Hepatic stellate cell (primary cell): ENCODE data around the gene PRKCE.

Experiments
- DNase-seq: peaks from one replicate; pipeline ENCODE4 v3.0.0; 2011; ENCODE audit warnings: low spot score

Gene PRKCE

DNA sequence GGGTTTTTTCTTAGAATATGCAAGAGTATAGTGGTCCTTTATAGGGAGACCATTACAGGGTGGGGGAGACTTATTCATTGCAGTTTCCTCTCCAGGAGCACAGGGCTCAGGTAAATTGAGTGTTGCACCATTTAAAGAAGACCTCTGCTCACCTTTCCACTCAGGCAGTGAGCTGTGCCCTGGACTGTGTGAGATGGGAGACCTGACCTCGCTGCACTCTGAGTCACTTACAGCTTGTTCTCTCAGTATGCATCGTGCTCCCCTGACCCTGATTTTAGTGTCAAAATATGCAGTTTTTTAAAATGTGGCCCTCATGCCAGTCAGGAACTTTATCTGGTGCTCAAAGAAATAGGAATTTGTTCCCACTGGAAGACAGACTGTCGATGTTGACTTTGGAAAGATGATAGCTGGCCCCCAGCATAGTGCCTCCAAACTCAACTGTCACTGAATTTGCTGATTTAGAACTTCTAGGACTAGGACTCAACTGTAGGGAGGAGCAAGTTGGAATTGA, 499.0 kb downstream of the PRKCE start:
- no peak for DNase-seq

DNA sequence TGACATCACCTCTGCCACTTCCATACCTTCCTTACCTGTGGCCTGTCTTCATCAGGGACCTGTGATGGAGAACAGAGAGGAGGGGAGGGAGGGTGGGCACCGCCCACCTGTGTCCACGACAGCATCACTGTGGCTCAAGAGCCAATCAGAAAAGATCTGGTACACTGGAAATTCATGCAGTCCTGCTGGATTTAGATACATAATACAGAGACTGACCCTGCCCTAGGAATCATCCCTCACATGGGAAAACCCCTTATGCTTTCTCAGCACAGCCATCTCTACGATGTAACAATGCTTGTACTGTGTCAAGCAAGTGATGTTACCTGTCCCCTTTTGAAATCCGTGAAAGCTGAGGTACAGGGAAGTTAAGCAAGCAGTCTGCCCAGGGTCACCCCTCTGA, 500.1 kb downstream of the PRKCE start:
- no peak for DNase-seq

DNA sequence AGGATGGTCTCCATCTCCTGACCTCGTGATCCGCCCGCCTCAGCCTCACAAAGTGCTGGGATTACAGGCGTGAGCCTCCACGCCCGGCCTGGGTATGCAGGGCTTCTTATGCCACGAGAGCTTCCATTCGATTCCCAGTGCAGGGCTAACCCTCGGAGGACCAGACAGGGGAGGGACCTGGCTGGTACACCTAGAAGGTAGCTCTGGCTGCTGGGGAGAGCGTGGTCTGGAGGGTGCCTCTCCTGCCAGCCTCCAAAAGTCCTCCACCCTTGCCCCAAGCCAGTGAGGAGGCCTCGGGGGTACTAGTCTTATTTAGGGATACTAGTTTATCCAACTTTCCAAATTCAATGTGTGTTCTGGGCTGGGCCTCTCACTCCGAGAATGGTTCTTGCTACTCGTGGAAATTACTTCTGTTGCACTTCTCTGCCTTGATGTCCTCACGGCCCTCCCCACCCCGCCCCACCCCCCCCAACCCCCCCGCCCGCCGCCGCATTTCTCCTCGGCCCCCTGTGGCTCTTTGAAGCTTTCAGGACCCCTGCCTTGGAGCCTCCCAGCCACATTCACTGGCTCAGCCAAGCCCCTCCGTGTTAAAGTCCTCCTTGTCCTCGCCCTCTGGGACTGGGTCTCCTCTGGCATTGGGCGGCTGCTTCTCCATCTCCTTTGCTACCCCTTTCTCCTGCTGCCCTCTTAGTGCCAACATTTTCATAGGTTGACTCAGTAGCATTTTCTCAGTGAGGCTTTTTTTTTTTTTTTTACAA, 502.7 kb downstream of the PRKCE start:
- no peak for DNase-seq

DNA sequence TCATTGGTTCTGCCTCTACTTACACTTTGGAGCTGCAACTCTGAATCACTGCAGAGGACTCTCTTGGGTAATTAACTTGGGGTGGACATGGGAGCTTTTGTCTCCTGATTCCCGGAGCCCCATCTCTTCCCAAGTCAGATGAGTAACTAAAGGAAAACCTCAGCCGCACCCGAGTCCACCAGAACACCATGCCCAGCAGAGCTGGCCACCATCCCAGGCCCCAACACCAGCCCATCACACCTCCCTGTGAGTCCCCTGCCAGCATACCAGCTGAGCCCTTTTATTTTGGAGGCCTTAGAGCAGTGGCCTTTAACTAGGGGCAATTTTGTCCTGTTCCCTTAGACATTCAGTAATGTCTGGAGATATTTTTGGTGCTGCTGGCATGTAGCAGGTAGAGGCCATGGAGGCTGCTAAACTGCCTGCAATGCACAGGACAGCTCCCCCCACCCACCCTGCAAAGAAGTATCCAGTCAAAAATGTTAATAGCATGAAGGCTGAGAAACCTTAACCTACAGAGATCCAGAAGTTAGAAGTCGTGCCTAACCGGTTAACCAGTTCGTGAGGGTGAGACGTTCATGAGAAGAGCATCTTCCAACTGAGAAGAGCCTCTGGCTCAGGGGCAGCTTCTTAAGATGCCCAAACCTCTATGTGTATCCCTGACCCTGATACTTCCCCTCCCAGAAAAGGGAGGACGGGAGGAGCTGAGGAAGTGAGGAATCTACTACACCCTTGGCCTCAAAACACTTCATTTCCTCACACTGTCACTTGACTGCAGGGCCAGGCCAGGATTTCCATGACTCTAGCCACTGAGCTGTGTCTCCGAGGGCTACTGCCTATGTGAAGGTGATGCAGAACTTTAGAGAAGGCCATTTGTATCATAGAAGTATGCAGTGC, 505.8 kb downstream of the PRKCE start:
- no peak for DNase-seq

- no peak for DNase-seq
Measured at GRCh38 chr2:46157966-46158310, 506.5 kb downstream of the PRKCE start.

GRCh38 chr2:46158661-46159060, 507.2 kb downstream of the PRKCE start:
- no peak for DNase-seq

GRCh38 chr2:46160326-46160725, 508.9 kb downstream of the PRKCE start:
- DNase-seq = no peak

DNA sequence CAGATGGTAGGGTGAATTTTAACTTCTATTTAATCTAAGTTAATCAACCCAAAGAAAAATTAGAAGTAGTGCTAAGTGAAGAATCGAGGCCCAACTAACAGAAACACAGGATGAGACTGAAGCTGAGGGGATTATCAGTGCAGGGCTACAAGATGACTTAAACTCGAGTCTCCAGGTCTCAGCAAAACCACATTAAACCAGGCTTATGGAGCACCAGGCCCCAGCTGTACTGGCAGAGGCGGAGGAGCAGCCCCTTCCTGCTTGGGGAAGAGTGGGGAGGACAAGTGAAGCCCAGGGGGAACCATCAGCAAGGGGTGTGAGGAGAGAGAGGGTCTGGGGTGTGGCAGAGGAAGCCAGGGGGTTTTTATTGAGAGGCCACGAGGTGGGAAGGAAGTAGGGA, 509.8 kb downstream of the PRKCE start:
- no peak for DNase-seq

GRCh38 chr2:46161911-46162310, 510.4 kb downstream of the PRKCE start:
- DNase-seq = no peak

DNA sequence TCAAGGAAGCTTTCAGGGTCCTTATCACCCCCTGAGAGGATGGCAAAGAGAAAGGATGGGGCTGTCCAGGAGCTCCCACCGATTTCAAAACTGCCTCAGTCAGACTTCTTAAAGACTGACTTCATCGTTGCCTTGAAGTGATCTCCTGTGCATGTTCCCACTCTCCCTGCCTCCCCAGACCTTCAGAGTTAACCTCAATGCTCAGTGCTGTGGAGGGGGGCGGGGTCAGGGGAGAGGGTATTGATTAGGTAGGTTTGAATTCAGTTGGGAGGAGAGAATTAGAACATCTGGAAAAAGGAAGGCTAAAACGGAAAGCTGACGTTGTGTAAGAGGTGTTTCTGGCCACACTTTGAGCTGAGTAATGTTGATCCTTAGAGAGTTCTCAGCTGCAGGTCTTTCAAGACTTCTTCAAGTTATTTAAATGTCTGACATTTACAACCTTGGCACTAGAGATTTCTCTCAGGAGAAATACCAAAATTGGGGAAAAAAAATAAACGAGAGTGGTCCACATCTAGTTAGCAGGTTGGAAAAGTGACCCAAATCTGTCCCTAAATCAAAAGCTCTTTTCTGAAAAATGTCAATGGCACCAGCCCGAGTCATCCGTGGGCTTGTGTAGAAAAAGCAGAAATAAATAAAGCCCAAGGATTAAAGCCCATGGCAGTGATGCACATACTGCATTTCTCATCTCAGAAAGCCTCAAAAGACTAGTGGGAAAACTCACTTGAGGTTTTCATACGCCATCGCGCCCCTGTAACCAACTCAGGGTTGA, 511.0 kb downstream of the PRKCE start:
- no peak for DNase-seq

DNA sequence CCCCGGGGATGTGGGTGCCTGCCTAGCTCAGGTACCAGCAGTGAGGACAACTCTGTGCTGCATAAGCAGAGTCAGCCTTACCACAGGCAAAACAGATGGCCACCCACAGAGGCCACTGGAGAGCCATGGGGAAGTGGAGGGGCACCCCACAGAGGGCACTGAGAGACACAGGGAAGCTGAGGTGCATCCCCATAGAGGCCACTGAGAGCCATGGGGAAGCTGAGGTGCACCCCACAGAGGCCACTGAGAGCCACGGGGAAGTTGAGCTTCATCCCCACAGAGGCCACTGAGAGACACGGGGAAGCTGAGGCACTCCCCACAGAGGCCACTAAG, 511.6 kb downstream of the PRKCE start:
- no peak for DNase-seq

- DNase-seq = peak; percentile 54
Measured at GRCh38 chr2:46163804-46164528, 512.5 kb downstream of the PRKCE start.

DNA sequence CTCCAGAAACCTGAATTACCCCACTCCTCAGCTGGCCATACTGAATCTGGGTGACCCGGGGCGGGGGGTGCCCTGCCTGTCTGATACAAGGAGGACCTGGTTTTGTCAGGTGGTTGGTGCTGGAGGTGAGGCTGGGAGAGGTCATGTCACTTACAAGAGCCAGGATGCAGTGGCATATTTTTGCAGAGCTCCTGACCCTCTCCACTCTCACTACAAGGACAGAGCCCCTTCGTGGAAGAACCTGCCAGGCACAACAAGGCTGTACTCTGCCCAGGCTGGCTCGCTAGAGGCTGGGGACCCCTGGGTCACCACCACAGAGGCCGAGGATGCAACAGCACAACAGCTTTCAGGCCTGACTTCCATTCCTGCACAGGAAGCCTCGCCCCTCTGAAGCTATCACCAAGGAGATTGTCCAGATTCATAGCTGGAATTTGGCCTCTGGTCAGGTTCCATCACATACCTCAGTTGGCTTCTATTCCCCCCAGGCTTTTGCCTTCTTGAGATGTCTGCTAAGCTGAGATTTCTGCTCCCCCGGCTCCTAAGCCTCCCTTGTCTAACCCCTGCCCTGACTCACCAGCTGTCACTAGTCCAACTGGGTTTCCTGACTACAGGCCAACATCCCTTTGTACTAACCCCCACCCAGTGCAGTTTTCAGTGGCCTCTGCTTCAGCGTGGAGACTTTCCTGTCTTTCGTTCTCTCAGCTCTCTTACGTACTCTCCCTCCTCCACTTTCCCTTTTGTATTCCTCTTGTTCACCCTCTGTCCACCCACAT, 513.2 kb downstream of the PRKCE start:
- DNase-seq = peak; percentile 96

DNA sequence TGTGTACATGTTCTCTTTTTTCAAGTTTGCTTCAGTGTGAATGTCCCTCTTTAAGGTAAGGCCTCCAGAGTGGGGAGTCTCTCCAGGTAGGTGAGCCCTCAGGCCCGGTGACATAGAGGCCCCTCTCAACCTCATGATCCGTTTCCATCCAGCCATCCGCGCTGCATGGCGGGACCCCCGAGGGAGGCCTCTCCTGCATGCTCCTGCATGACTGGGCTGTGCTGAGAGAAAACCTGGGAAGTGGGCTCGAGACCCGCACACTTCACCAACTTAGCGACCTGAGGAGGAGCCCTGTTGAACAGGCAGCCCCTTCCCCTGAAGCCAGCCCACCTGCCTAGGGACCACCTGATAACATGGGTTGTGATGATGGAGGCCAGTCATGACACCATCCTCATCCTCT, 514.4 kb downstream of the PRKCE start:
- DNase-seq = no peak

DNA sequence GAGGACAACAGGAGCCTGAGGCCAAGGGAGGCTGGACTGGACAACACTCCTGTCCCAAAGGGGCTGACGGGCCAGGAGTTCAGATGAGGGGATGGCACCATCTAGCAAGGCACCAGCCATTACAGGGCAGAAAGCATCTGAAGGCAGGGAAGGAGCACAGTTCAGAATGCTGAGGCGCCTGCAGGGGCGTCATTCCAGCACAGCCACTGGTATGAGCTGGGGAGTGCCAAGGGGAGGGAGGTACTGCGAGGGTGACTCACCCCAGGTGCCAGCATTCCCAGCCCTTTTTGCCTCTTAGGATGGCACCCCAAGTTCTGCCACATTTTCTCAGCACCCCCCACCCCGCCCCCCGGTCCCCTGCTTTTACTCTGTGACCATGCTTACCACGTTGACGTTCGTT, 515.9 kb downstream of the PRKCE start:
- no peak for DNase-seq

GRCh38 chr2:46167924-46168323, 516.4 kb downstream of the PRKCE start:
- DNase-seq = no peak

- DNase-seq = no peak
Measured at GRCh38 chr2:46169467-46169866, 518.0 kb downstream of the PRKCE start.

- no peak for DNase-seq
Measured at GRCh38 chr2:46170026-46170425, 518.6 kb downstream of the PRKCE start.

- no peak for DNase-seq
Measured at GRCh38 chr2:46170611-46171350, 519.3 kb downstream of the PRKCE start.

- peak; percentile 67 for DNase-seq
Measured at GRCh38 chr2:46171411-46171953, 520.0 kb downstream of the PRKCE start.
